Neural cell (in vitro differentiated cells): ENCODE data around the gene LMNB1. TPM values are rescaled to one million over a fixed set of nuclear protein-coding genes. Genes with fewer than 3 reads are reported as not detected.

Source experiments
- H2AFZ ChIP-seq: fragments of 200-600, 300-800 bp; sonication (generic), shearing (Covaris generic); 2 replicates; pipeline ENCODE4 v1.6.0; 2014; ENCODE audit warnings: low read depth, mild to moderate bottlenecking, antibody characterized with exemption, low read length, moderate library complexity
- H3F3A ChIP-seq: fragments of 200-600 bp; shearing (Covaris generic); 2 replicates; pipeline ENCODE4 v1.6.1; 2016; ENCODE audit warnings: mild to moderate bottlenecking, moderate library complexity, mixed read lengths, antibody characterized with exemption, low read length; ENCODE audit not compliant: insufficient read depth, poor library complexity, severe bottlenecking
- H3K27ac ChIP-seq: fragments of 200-600, 300-800 bp; sonication (generic), shearing (Covaris generic); 2 replicates; pipeline ENCODE4 v1.5.1; 2014; ENCODE audit warnings: mild to moderate bottlenecking, low read length, moderate library complexity
- H3K27me3 ChIP-seq: fragments of 300-800, 200-600 bp; sonication (generic), shearing (Covaris generic); 2 replicates; pipeline ENCODE4 v1.6.0; 2014; ENCODE audit warnings: mild to moderate bottlenecking, low read depth, low read length, moderate library complexity; ENCODE audit not compliant: insufficient read depth
- H3K36me3 ChIP-seq: fragments of 300-800, 200-600 bp; sonication (generic), shearing (Covaris generic); 2 replicates; pipeline ENCODE4 v1.5.1; 2014; ENCODE audit warnings: mild to moderate bottlenecking, antibody characterized with exemption, low read length, moderate library complexity; ENCODE audit not compliant: insufficient read depth
- H3K4me2 ChIP-seq: fragments of 300-800, 200-600 bp; sonication (generic), shearing (Covaris generic); 2 replicates; pipeline ENCODE4 v1.6.0; 2014; ENCODE audit warnings: mild to moderate bottlenecking, low read length
- H3K4me3 ChIP-seq: fragments of 300-800, 200-600 bp; sonication (generic), shearing (Covaris generic); 2 replicates; pipeline ENCODE4 v1.5.1; 2014; ENCODE audit warnings: mild to moderate bottlenecking, low read length, moderate library complexity
- H3K79me2 ChIP-seq: fragments of 200-600 bp; shearing (Covaris generic); replicated peaks from 2 replicates; pipeline ENCODE4 v1.6.0; 2014; ENCODE audit warnings: mild to moderate bottlenecking, low read length, moderate library complexity; ENCODE audit not compliant: insufficient read depth
- H3K9ac ChIP-seq: fragments of 300-800, 200-600 bp; sonication (generic), shearing (Covaris generic); 2 replicates; pipeline ENCODE4 v1.6.1; 2016; ENCODE audit warnings: mild to moderate bottlenecking, low read length, mixed read lengths
- H3K9me2 ChIP-seq: fragments of 200-600 bp; shearing (Covaris generic); 2 replicates; pipeline ENCODE4 v1.6.1; 2016; ENCODE audit warnings: mild to moderate bottlenecking, low read length, mixed read lengths; ENCODE audit not compliant: insufficient read depth
- H3K9me3 ChIP-seq: fragments of 200-600, 300-800 bp; sonication (generic), shearing (Covaris generic); 2 replicates; pipeline ENCODE4 v1.6.1; 2016; ENCODE audit warnings: mild to moderate bottlenecking, mixed run types, low read length, moderate library complexity, mixed read lengths
- H4K20me1 ChIP-seq: fragments of 200-600 bp; shearing (Covaris generic); 2 replicates; pipeline ENCODE4 v1.6.1; 2016; ENCODE audit warnings: mild to moderate bottlenecking, mixed run types; ENCODE audit not compliant: insufficient read depth
- CTCF ChIP-seq: fragments of 450-650 bp; IDR thresholded peaks from 2 replicates; pipeline ENCODE4 v1.5.1; 2014; ENCODE audit warnings: antibody characterized with exemption, mild to moderate bottlenecking, moderate library complexity; ENCODE audit not compliant: poor library complexity, severe bottlenecking
- EP300 ChIP-seq: fragments of 450-650 bp; conservative IDR thresholded peaks from 2 replicates; pipeline ENCODE4 v1.6.1; 2014; ENCODE audit warnings: antibody characterized with exemption, mild to moderate bottlenecking, moderate library complexity; ENCODE audit not compliant: poor library complexity, severe bottlenecking
- EZH2 ChIP-seq: fragments of 200-600, 300-800 bp; shearing (Covaris generic), sonication (generic); IDR thresholded peaks from 2 replicates; pipeline ENCODE4 v1.6.1; 2014; ENCODE audit warnings: antibody characterized with exemption, low read length, borderline replicate concordance, mild to moderate bottlenecking; ENCODE audit not compliant: insufficient read depth, poor library complexity, severe bottlenecking
- MXI1 ChIP-seq: fragments of 450-650 bp; conservative IDR thresholded peaks from 2 replicates; pipeline ENCODE4 v1.6.1; 2014; ENCODE audit warnings: antibody characterized with exemption, mild to moderate bottlenecking; ENCODE audit not compliant: poor library complexity, severe bottlenecking
- POLR2AphosphoS5 ChIP-seq: IDR thresholded peaks from 2 replicates; pipeline ENCODE4 v1.6.1; 2012
- RAD21 ChIP-seq: fragments of 450-650 bp; conservative IDR thresholded peaks from 2 replicates; pipeline ENCODE4 v1.6.1; 2014; ENCODE audit warnings: antibody characterized with exemption, mild to moderate bottlenecking, moderate library complexity
- REST ChIP-seq: IDR thresholded peaks from 2 replicates; pipeline ENCODE4 v1.6.1; 2012; ENCODE audit warnings: borderline replicate concordance
- SMC3 ChIP-seq: fragments of 450-650 bp; conservative IDR thresholded peaks from 2 replicates; pipeline ENCODE4 v1.6.1; 2014; ENCODE audit warnings: antibody characterized with exemption, mild to moderate bottlenecking, moderate library complexity; ENCODE audit not compliant: poor library complexity
- TAF1 ChIP-seq: IDR thresholded peaks from 2 replicates; pipeline ENCODE4 v1.6.1; 2012; ENCODE audit warnings: low read depth
- polyA plus RNA-seq: library from polyadenylated mRNA; depleted of rRNA; stranded (reverse); fragments of >200 nt; gene quantifications from 2 replicates; pipeline ENCODE4 v1.2.3, GENCODE V29; 2014

Gene LMNB1
- polyA plus RNA-seq, 1 donor from 2014 or later = 91.0 TPM

DNA sequence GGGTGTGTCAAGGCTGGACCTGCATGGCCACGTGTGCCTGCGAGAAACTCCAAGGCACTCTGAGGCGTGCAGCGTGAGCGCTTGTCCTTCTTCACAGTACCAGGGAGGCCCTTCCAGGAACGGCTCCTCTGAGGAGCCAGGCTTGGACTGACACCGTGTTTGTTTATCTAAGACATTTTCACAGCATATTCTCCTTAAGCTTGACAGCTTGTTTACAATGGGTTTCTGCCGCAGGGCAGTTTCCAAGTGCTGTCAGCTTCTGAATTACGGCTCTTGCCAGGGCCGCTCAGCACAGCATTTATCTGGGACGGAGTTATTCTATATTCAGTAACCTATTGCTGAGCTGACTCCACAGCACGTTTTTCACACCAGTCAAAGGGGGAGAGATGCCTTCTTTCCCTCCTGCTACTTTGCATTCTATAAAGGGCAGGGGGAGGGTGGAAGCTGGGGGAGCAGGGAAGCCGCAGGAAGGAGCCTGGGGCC is 98.4 kb downstream of the LMNB1 start:
- no peaks in the 10 kb centered on the region for H3F3A ChIP-seq
- H3K27me3 ChIP-seq = no peaks in the 10 kb centered on the region
- no peak overlapping the region for H2AFZ ChIP-seq
- peak overlapping the region; percentile 11 for H3K4me2 ChIP-seq
- H3K4me3 ChIP-seq = peak overlapping the region; percentile 39
- H3K79me2 ChIP-seq = no peaks in the 10 kb centered on the region
- H3K9ac ChIP-seq = no peak overlapping the region
- TF ChIP-seq TAF1 (no peak), SMC3 (peak; percentile 20), REST (peak; percentile 47), CTCF (no peak), RAD21 (peak; percentile 36), POLR2AphosphoS5 (peak; percentile 96), MXI1 (no peak), EP300 (peak; percentile 92), EZH2 (no peak)
- peak overlapping the region; percentile 30 for H3K27ac ChIP-seq
- H3K9me3 ChIP-seq = no peaks in the 10 kb centered on the region
- H3K36me3 ChIP-seq = no peaks in the 10 kb centered on the region
- no peaks in the 10 kb centered on the region for H3K9me2 ChIP-seq
- H4K20me1 ChIP-seq = no peaks in the 10 kb centered on the region

- no peaks in the 10 kb centered on the region for H3K9me3 ChIP-seq
- H2AFZ ChIP-seq = no peak overlapping the region
- H3K79me2 ChIP-seq = no peaks in the 10 kb centered on the region
- no peak overlapping the region for H3K4me2 ChIP-seq
- H3K9ac ChIP-seq = no peak overlapping the region
- H4K20me1 ChIP-seq = no peaks in the 10 kb centered on the region
- TF ChIP-seq MXI1 (no peak), CTCF (no peak), REST (no peak), POLR2AphosphoS5 (no peak), EP300 (no peak), RAD21 (no peak)
- no peaks in the 10 kb centered on the region for H3K36me3 ChIP-seq
- no peak overlapping the region for H3K4me3 ChIP-seq
- H3K9me2 ChIP-seq = no peaks in the 10 kb centered on the region
- H3F3A ChIP-seq = no peaks in the 10 kb centered on the region
- H3K27me3 ChIP-seq = no peaks in the 10 kb centered on the region
- H3K27ac ChIP-seq = no peak overlapping the region
These were observed 100.7 kb downstream of the LMNB1 start for GRCh38 chr5:126877602-126878001.
